ENCODE results near the gene SLC25A21.

- no peak for TF ChIP-seq CTCF (IDR thresholded peaks at IDR 0.05)
- no peak for TF ChIP-seq POLR2A (IDR thresholded peaks at IDR 0.05)
These were observed 57.8 kb downstream of the SLC25A21 start for GRCh38 chr14:37114559-37114958.
